Pancreas (tissue), 10 donors: ENCODE measurements around the gene CDH13. TPM values are rescaled to one million over a fixed set of nuclear protein-coding genes. Genes with fewer than 3 reads are reported as not detected.

Experiments
- ATAC-seq, 4 donors: fragments of 200-7000 bp; cut with Tn5 transposase; one replicate each; pipeline versions ENCODE4 v1.8.0 to v1.9.1; 2020; ENCODE audit warnings: mild to moderate bottlenecking in 4 of 4, moderate library complexity in 4 of 4
- DNase-seq, 6 donors: peaks; one replicate each; pipeline ENCODE4 v3.0.0-alpha.2; 2020
- FAIRE-seq: peaks from 2 replicates; lab custom pipeline; 2012; peaks lifted over from hg19 to GRCh38; lab: Jason Lieb, UNC
- H3K27ac ChIP-seq, 4 donors: fragments of 200-600 bp; sonication (generic); 1 replicate in 3 of 4; 2 replicates in 1 of 4; pipeline versions ENCODE4 v1.5.0 to v1.8.0; 2020
- H3K27me3 ChIP-seq, 4 donors: fragments of 200-600 bp; one replicate each; pipeline ENCODE4 v1.8.0; 2021
- H3K36me3 ChIP-seq, 3 donors: fragments of 200-600 bp; sonication (generic) in 1 of 3; one replicate each; pipeline versions ENCODE4 v1.5.0 to v1.8.0; 2020 to 2021
- H3K4me1 ChIP-seq, 3 donors: fragments of 200-600 bp; one replicate each; pipeline ENCODE4 v1.8.0; 2021
- H3K4me3 ChIP-seq, 4 donors: fragments of 200-600 bp; sonication (generic) in 2 of 4; one replicate each; pipeline versions ENCODE4 v1.5.0 to v1.8.0; 2020 to 2021
- H3K9me3 ChIP-seq, 4 donors: fragments of 200-600 bp; one replicate each; pipeline ENCODE4 v1.8.0; 2021
- CTCF ChIP-seq, 4 donors: fragments of 200-600 bp; sonication (generic) in 3 of 4; IDR thresholded peaks; one replicate each; pipeline versions ENCODE4 v1.5.0 to v1.8.0; 2021; ENCODE audit warnings: antibody characterized with exemption in 4 of 4
- WGBS, 2 donors: extraction: QIAGEN DNeasy Blood & Tissue Kit; methylation state at CpG; one replicate each; pipeline ENCODE4 v1.1.7; 2013; 5-methylcytosine and 5-hydroxymethylcytosine counted together
- intact Hi-C, 3 donors: fragments of 100-400 bp; cut with DNase I; formaldehyde crosslinking; loops; one replicate each; pipeline versions ENCODE4 v1.11.1 to v1.14.2; 2022
- polyA plus RNA-seq, 2 donors: library from polyadenylated mRNA; stranded (reverse); fragments of 200-250 nt; gene quantifications; one replicate each; pipeline ENCODE4 v1.2.3, GENCODE V29; 2013
- total RNA-seq, 6 donors: library from RNA; stranded (reverse); fragmentation: NEBNext Ultra II Directional in 4 of 6; extraction: Animal tissue kit (Norgen Biotek cat#: 25700) in 4 of 6; gene quantifications; one replicate each; pipeline versions ENCODE4 v1.2.1 to v1.2.4, GENCODE V29; 2021 to 2023
- donor health status: healthy with polysubstance abuse.
- donor health status: DM: no; HTN: no; CAD: no; lungs with moderate emphysema.
- donor health status: DM: no; HTN: no; CAD: no.
- donor health status: control.
- donor health status: control.
- donor health status: Bipolar disorder and iron deficiency.
- donor health status: DM: yes; HTN: yes; CAD: no.
- donor health status: DM: no; HTN: no; CAD: no.
- donor health status: DM: no; HTN: no; CAD: no.
- donor health status: DM: yes; HTN: yes; CAD: no.

The CDH13 gene
- total and polyA plus RNA-seq, 8 donors = 0.12 to 1.0 (median 0.37) TPM

DNA sequence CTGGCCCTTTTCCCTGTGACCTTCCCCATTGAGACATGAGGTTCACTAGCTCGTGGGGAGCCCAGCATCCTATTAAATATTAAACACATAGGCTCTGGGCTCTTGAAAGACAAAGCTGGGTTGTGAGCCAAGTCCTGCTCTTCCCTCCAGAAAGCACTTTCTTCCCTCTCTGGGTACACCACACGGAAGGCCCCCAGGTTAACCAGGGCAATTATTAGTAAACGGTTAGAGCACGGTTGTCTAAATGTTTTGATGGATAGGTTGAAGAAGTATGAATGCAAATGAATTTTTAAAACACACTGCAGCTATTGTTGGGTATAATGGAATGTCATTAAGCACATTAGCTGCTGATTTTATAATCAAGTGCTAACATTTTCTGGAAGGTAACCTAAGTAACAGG is 32.7 kb upstream of the CDH13 start:
- TF ChIP-seq CTCF (IDR thresholded peaks at IDR 0.05) = no peak
- FAIRE-seq (no peak), DNase-seq (no peak), ATAC-seq (no peak)
- H3K27me3 ChIP-seq = no peaks in the 10 kb centered on the region
- H3K27ac ChIP-seq = no peak overlapping the region
- WGBS, 2 donors = 16 to 17% methylated on average over 4 of the region's 4 CpGs
- no peaks in the 10 kb centered on the region for H3K4me1 ChIP-seq
- H3K9me3 ChIP-seq = no peaks in the 10 kb centered on the region
- H3K4me3 ChIP-seq = no peak overlapping the region
- no peaks in the 10 kb centered on the region for H3K36me3 ChIP-seq
- intact Hi-C loops = no loop called here

DNA sequence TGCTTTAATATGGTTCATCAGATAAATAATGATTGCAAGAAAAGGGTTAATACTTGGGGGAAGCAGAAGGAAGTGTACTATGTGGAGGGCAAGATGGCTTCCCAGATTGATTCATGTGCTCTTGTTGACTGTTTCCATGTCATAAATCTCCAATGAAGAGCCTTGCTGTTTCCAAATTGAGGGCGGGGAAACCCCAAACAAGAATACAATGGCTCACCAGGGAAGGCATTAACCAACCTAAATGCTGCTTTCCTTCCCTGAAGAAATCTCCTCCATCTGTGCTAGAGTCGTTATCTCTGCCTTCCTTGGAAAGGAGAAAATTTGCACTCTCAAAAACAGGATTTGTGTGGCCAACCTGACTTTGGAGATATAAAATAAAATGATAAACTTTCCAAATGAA is 28.0 kb upstream of the CDH13 start:
- Histone ChIP-seq H3K36me3 (no peaks in the 10 kb centered on the region), H3K9me3 (no peaks in the 10 kb centered on the region), H3K27ac (no peak overlapping the region), H3K4me1 (no peaks in the 10 kb centered on the region), H3K27me3 (no peaks in the 10 kb centered on the region), H3K4me3 (no peak overlapping the region)
- DNase-seq = no peak
- ATAC-seq = no peak
- FAIRE-seq = no peak
- TF ChIP-seq CTCF (IDR thresholded peaks at IDR 0.05) = no peak
- 23 to 48% methylated on average over 2 of the region's 2 CpGs for whole genome bisulfite sequencing, 2 donors
- intact Hi-C loops = no loop called here

GRCh38 chr16:82601989-82602640 is 24.7 kb upstream of the CDH13 start:
- no peaks in the 10 kb centered on the region for H3K9me3 ChIP-seq
- no peak overlapping the region for H3K4me3 ChIP-seq
- FAIRE-seq = no peak
- no peak for ATAC-seq
- H3K27me3 ChIP-seq = no peaks in the 10 kb centered on the region
- H3K4me1 ChIP-seq = no peaks in the 10 kb centered on the region
- H3K36me3 ChIP-seq = no peaks in the 10 kb centered on the region
- TF ChIP-seq CTCF (IDR thresholded peaks at IDR 0.05) = no peak
- no peak overlapping the region for H3K27ac ChIP-seq
- intact Hi-C loops = no loop called here
- WGBS, 2 donors = 55 to 68% methylated on average over 7 of the region's 7 CpGs
- DNase-seq = no peak

- ATAC-seq (peak in 3 of 4 donors; percentile 32 to 75 (median 49)), DNase-seq (peak in 2 of 6 donors; percentile 30 to 32), FAIRE-seq (no peak)
- no peaks in the 10 kb centered on the region for H3K9me3 ChIP-seq
- intact Hi-C loops = no loop called here
- H3K27me3 ChIP-seq = peaks cover 0 to 5% (median 0%) of the 10 kb centered on the region in 4 donors
- 13 to 24% methylated on average over 5 of the region's 5 CpGs for WGBS, 2 donors
- peak in 2 of 4 donors; percentile 14 to 38 for TF ChIP-seq CTCF (IDR thresholded peaks at IDR 0.05)
- no peaks in the 10 kb centered on the region for H3K4me1 ChIP-seq
- no peak overlapping the region for H3K4me3 ChIP-seq
- no peak overlapping the region for H3K27ac ChIP-seq
- H3K36me3 ChIP-seq = no peaks in the 10 kb centered on the region
These were observed 22.9 kb upstream of the CDH13 start for GRCh38 chr16:82603784-82604411.

GRCh38 chr16:82605076-82605475 is 21.7 kb upstream of the CDH13 start:
- no peak overlapping the region for H3K27ac ChIP-seq
- no peak overlapping the region for H3K4me3 ChIP-seq
- peaks cover 0 to 10% (median 0%) of the 10 kb centered on the region in 4 donors for H3K27me3 ChIP-seq
- FAIRE-seq = no peak
- H3K9me3 ChIP-seq = no peaks in the 10 kb centered on the region
- intact Hi-C loops = no loop called here
- no peak for TF ChIP-seq CTCF (IDR thresholded peaks at IDR 0.05)
- ATAC-seq = no peak
- no peaks in the 10 kb centered on the region for H3K4me1 ChIP-seq
- no peaks in the 10 kb centered on the region for H3K36me3 ChIP-seq
- WGBS, 2 donors = 68 to 71% methylated on average over 8 of the region's 8 CpGs
- no peak for DNase-seq
